Measurements from ENCODE around the gene TYMP. TPM values are rescaled to one million over a fixed set of nuclear protein-coding genes. Genes with fewer than 3 reads are reported as not detected.

Gene TYMP
- total RNA-seq, 1 experiment from 2014 or later: 56.0 TPM

- Histone ChIP-seq H3K36me3 (ENCODE audit: control insufficient read depth, insufficient read depth, low read length) (no peaks in the 10 kb centered on the region), H3K9me3 (ENCODE audit: control insufficient read depth, insufficient read depth, low read depth, low read length) (no peaks in the 10 kb centered on the region), H3K4me1 (ENCODE audit: control insufficient read depth, insufficient read depth, low read length) (no peaks in the 10 kb centered on the region), H3K4me3 (ENCODE audit: low read depth in 2 of 2, low read length in 2 of 2) (no peak overlapping the region), H3K27ac (ENCODE audit: low read length) (no peak overlapping the region), H3K27me3 (ENCODE audit: control insufficient read depth, insufficient read depth, low read length) (no peaks in the 10 kb centered on the region)
- DNase-seq (ENCODE audit: low read depth, low spot score) (no peak), ATAC-seq (no peak)
- intact Hi-C loops (cut with micrococcal nuclease; ENCODE audit: unreplicated experiment): no loop called here
- TF ChIP-seq CTCF (IDR thresholded peaks at IDR 0.05): no peak
- TF ChIP-seq SIN3A (IDR thresholded peaks at IDR 0.05; ENCODE audit: borderline replicate concordance, insufficient read depth, low read depth, low read length): no peak
- no peak for TF ChIP-seq POLR2AphosphoS5 (IDR thresholded peaks at IDR 0.05; ENCODE audit: low read depth, low read length)
- no peak for TF ChIP-seq TCF7L2 (IDR thresholded peaks at IDR 0.05; ENCODE audit: low read depth, low read length)
- TF ChIP-seq REST (IDR thresholded peaks at IDR 0.05; ENCODE audit: insufficient read depth in 1 of 2, low read depth in 2 of 2, low read length in 1 of 2): no peak
- in situ Hi-C loops (cut with HindIII; ENCODE audit: low pct_unique_long_range_greater_than_20kb, low sequenced_read_pairs): no loop called here
- no TSS peak for BruUV-seq (replicated peaks)
- POLR2A ChIA-PET: no interaction called here
- CTCF ChIA-PET: no interaction called here
Measured at GRCh38 chr22:50570861-50571260, 41.0 kb upstream of the TYMP start.

- intact Hi-C loops (cut with micrococcal nuclease; ENCODE audit: unreplicated experiment) (no loop called here), in situ Hi-C loops (cut with HindIII; ENCODE audit: low pct_unique_long_range_greater_than_20kb, low sequenced_read_pairs) (no loop called here)
- POLR2A ChIA-PET: no interaction called here
- no peaks in the 10 kb centered on the region for H3K4me1 ChIP-seq (ENCODE audit: control insufficient read depth, insufficient read depth, low read length)
- H3K27ac ChIP-seq (ENCODE audit: low read length): no peak overlapping the region
- no peaks in the 10 kb centered on the region for H3K36me3 ChIP-seq (ENCODE audit: control insufficient read depth, insufficient read depth, low read length)
- no peaks in the 10 kb centered on the region for H3K9me3 ChIP-seq (ENCODE audit: control insufficient read depth, insufficient read depth, low read depth, low read length)
- H3K4me3 ChIP-seq (ENCODE audit: low read depth in 2 of 2, low read length in 2 of 2): no peak overlapping the region
- TF ChIP-seq CTCF (IDR thresholded peaks at IDR 0.05) (no peak), POLR2AphosphoS5 (IDR thresholded peaks at IDR 0.05; ENCODE audit: low read depth, low read length) (no peak), REST (IDR thresholded peaks at IDR 0.05; ENCODE audit: insufficient read depth in 1 of 2, low read depth in 2 of 2, low read length in 1 of 2) (no peak), SIN3A (IDR thresholded peaks at IDR 0.05; ENCODE audit: borderline replicate concordance, insufficient read depth, low read depth, low read length) (no peak), TCF7L2 (IDR thresholded peaks at IDR 0.05; ENCODE audit: low read depth, low read length) (no peak)
- DNase-seq (ENCODE audit: low read depth, low spot score) (no peak), ATAC-seq (no peak)
- CTCF ChIA-PET: interaction anchor here (0.5 kb wide), 1 partner anchor 45 kb away, joined by 3 read pairs; the partner anchor contains the start of gene SCO2
- no peaks in the 10 kb centered on the region for H3K27me3 ChIP-seq (ENCODE audit: control insufficient read depth, insufficient read depth, low read length)
- BruUV-seq (replicated peaks): no TSS peak
Measured at GRCh38 chr22:50569896-50570535, 40.2 kb upstream of the TYMP start.
